Measurements from ENCODE around the gene POC5. TPM values are rescaled to one million over a fixed set of nuclear protein-coding genes. Genes with fewer than 3 reads are reported as not detected.

POC5 gene
- total and polyA plus RNA-seq, 2 of the 8 experiments (the other 6 are each of a cell fraction or from before 2014, with no cell fraction given): 11.2 to 12.1 TPM

- no peak for TF ChIP-seq ATF2 (IDR thresholded peaks at IDR 0.05; ENCODE audit: low read length)
- no peak for TF ChIP-seq BACH1 (IDR thresholded peaks at IDR 0.05; ENCODE audit: low read length)
- no peak for TF ChIP-seq SAP30 (IDR thresholded peaks at IDR 0.05; ENCODE audit: insufficient read depth, insufficient replicate concordance, low read length)
- no peak for TF ChIP-seq NANOG (IDR thresholded peaks at IDR 0.05; ENCODE audit: insufficient read depth, low read depth, low read length, poor library complexity, severe bottlenecking)
- no peak for TF ChIP-seq POLR2A (IDR thresholded peaks at IDR 0.05; ENCODE audit: control extremely low read depth in 1 of 2, low read depth in 2 of 2, low read length in 2 of 2)
Measured at GRCh38 chr5:75668977-75669689, 48.1 kb downstream of the POC5 start (continued).

Measured in H1 (cell line).